Inflammatory macrophage (primary cell): Measurements from ENCODE around the gene CD300A.

ENCODE experiments used
- DNase-seq, 2 donors: peaks; one replicate each; pipeline ENCODE4 v3.0.0-alpha.2; 2020 to 2022
- total RNA-seq, 18 experiments: gene quantifications; one replicate each; lab custom pipeline; 2026; ENCODE audit warnings: mixed read lengths in 6 of 18, inconsistent platforms in 2 of 18; lab: John Stamatoyannopoulos, UW

The CD300A gene
- total RNA-seq = 5.3 to 129 (median 44.4) reads per million in 18 experiments

- DNase-seq = peak; percentile 62 to 79
These were observed at the start of gene CD300A for GRCh38 chr17:74466111-74466827. CD300A (plus strand) TSS chr17:74466634; CDS start chr17:74466704, 70 bp downstream.

DNA sequence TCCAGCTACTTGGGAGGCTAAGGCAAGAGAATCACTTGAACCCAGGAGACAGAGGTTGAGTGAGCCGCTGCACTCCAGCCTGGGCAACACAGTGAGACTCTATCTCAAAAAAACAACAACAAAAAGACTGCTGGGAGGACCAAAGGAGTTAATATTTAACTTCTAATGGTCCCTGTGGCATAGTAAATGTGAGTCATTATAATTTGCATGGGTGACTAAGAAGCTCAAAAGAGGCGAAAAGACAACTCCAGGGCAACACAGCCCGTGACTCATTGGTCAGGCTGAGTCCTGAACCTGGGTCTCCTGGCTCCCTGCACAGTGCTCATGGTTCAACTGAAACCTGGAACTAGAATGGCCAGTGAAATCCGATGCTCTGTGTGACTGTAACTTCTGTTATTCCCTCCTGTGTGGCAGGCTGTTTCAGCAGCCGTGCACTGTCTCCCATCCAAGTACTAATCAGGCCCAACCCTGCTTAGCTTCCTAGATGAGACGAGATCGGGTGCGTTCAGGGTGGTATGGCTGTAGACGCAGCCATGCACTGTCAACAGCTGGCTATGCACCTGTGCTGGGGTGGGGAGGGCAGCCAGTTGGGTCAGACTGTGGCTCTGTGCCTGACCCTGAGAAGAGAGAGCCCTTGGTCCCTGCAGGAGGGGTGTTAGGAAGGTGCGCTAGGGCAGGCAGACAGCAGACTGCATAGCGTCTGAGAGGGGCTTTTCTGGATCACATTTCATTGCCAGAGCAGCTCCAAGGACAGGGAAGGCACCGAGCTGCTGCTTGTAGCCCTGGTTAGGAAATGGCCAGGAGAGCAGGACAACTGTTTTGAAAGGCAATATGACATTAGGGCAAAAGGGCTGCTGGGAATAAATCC lies 49.0 kb upstream of the CD300A start:
- DNase-seq = peak; percentile 32 to 53

DNA sequence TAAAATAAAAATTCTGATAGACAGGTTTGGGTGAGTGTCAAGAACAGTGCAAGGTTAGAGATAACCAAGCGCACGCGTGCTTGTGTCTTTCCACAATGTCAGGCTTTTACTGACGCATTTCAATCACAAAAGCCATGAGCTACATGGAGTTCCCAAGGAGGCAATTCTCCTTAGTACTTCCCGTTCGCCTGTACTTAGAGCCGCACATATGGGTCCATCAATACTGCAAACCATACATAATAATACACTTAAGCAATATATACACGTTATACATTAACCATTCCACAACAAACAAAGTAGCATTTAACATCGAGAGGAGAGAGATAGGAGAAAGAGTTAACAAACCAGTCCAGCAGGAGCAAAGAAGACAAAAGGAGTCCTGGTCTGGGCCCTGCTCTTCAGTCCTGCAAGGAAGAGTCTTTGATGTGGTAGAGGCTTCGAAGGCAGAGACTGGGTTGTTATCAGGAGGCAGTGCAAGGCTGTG lies 46.5 kb upstream of the CD300A start:
- DNase-seq = no peak

DNA sequence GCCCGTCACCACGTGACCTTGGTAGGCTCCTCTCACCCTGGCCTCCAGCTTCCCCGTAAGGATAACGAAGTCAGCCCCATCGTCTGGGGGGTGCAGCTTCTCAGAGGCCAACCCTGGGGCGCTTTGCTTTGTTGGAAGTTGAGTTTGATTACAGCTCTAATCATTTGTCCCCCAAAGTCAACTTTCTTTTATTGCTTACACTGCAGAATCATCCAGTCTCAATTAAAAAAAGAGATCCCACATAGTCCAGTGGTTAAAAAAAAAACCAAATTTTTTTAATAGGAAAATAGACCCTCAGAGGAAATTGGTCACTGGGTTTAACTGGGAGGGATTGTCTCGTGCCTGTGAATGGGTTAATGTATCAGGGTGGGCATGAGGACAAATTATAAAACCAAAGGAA lies 42.3 kb upstream of the CD300A start:
- no peak for DNase-seq

DNA sequence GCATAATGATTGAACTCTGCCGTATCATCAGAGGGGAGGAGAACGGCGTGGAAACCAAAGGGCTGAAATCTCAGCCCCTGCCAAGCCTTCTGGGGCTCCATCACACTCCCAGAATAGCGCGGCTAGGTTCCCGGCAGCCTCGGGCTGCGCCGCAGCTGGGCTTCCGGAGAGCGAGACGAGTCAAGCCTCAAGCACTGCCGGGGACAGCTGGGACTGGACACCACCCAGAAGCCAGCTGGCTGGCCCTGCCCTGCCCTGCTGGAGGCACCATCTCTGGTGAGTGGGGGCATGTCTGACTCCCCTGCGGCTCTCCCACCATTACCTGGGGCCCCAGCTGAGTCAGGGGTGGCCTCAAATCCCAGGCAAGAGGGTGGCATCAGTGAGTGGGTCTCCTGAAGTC lies 41.8 kb upstream of the CD300A start:
- no peak for DNase-seq

GRCh38 chr17:74426551-74427047 lies 39.8 kb upstream of the CD300A start:
- peak in 1 of 2 donors; percentile 18 for DNase-seq

DNA sequence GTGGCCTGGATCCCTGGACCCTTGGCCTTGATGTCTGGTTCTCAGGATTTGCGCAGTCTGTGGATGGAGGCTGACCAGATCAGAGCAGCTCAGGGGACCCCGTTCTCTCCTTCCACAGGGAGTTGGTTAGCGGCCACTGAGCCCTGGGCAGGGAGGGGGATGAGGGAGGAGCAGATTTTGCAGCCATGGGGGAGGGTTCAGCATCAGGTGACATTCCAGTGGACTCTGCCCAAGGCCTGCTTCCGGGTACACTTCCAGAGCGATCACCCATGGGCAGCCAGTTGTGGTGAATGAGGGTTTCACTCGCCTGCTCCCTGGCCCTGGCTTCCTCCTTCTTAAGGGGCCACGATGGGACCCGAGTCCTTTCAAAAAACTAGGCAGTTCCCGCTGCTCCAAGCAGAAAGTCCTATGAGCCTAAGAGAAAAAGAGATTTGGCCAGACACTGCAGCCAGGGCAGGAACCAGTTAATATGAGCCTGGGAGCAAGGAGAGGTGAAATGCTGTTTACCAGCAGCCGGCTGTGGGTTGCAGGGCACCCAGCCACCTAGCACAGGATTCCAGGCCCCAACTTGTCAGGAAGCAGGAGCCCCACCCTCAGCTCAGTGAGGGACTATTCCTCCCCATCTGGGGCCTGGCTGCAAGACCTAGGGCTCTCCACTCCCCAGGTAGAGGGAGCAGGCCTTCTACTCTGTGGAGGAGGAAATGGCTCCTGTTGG lies 39.2 kb upstream of the CD300A start:
- DNase-seq = no peak

GRCh38 chr17:74427763-74428153 lies 38.7 kb upstream of the CD300A start:
- DNase-seq = no peak

DNA sequence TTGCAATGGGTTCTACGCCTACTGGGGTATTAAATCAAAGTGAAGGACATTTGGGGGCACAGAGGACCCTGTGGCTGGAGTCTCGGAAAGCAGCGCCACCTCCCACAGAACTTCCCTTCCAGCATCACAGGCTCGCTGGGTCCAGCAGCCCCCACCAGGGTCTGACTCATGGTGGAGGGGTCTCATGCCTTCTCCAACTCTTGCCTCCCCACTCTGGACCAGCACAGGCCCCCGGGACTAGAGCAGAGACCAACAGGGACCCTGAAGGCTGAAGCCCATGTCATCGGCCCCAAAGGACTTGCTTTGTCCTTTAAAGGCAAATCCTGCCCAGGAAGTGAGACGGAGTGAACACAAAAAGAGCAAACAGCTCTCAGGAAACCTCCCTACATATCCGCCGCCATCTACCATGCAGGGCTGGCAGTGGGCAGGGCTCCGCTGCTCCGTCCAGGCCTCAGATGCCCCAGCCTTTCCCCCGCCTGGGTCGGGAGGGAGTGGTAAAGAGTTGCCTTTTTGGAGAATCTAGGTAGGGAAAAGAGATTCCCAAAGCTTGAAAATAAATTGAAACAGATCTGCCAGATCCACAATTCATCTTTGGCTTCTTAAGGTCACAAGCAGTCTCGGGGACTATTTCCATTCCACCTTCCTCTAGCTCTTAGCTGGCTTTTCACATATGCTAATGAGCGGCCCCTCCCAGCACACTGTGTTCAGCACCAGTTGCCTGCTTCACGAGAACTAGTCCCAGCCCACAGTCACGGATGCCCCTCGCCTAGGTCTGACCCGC lies 36.6 kb upstream of the CD300A start:
- DNase-seq = no peak

- DNase-seq = no peak
These were observed 36.1 kb upstream of the CD300A start for GRCh38 chr17:74430385-74430705.

- no peak for DNase-seq
These were observed 35.5 kb upstream of the CD300A start for GRCh38 chr17:74430706-74431567.

DNA sequence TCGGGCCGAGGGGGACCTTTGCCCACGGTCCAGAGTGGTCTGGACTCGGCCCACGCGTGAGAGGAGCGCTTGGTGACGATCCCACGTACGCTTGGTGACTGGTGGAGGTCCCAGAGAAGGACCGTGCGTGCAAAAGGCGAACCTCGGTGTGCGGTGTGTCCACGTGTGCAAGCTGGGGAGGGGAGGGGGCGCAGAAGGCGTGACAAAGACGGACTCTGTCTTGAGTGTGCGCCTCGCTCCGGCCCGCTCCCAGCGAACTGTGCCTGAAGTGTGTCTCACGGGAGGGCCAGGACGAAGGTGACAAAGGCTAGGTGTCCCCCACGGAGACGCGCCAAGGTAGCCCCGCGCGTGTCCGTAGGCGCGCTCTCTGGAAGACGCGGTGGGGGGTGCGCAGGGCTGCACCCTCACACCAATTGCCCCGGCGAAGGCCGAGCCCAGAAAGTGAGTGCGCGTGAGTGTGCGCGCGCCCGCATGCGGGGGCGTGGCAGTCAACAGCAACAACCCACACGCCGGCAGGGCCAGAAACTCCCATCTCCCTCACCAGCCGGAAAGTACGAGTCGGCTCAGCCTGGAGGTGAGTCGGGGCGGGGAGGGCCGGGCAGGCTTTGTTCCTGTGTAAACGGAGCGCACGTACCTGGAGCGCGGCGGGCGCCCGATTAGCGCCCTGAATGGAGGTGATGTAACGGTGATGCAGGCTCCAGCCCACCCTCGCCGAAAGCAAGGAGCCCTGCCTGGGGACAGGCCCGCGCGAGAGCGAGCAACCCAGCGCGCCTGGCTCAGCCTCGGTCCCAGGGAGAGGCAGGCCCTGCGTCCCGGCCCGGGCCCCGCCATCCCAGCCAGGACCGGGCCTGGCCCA lies 34.6 kb upstream of the CD300A start, which contains the start of gene GPRC5C:
Gene GPRC5C, plus strand, starts transcription at position 521 of the 856 bp plus-strand sequence. CDS start 7,689 bp downstream, outside the sequence.
- DNase-seq = peak in 1 of 2 donors; percentile 25

GRCh38 chr17:74432424-74432690 lies 34.1 kb upstream of the CD300A start:
- DNase-seq = no peak

DNA sequence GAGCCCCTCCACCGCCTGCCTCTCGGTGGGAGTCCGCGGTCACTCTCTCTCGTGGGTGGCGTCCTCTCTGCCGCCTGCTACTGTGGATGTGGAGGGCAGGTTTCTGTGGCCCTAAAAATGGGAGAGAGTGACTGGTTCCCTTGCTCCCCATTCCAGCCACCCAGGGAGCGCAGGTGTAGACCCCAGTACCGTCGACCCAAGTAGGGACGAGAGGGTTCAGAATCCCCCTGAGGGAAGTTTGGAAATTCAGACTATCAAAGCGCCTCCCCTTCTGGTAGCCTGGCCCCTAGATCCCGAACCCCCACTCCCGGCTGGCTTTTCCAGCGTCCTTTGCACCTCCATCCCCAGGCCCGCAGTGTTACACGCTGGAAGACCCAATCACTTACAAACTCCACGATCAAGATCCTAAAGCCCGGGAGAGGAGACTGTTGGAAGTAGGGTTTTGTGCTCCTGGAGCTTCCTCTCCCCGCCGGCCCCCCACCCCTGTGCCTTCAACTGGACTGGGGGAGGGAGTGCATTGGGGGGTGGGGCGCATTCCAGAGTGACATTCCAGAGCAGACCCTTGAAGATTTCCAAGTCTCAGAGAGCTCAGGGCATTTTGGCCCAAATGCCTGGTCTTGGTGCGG lies 33.6 kb upstream of the CD300A start:
- no peak for DNase-seq

DNA sequence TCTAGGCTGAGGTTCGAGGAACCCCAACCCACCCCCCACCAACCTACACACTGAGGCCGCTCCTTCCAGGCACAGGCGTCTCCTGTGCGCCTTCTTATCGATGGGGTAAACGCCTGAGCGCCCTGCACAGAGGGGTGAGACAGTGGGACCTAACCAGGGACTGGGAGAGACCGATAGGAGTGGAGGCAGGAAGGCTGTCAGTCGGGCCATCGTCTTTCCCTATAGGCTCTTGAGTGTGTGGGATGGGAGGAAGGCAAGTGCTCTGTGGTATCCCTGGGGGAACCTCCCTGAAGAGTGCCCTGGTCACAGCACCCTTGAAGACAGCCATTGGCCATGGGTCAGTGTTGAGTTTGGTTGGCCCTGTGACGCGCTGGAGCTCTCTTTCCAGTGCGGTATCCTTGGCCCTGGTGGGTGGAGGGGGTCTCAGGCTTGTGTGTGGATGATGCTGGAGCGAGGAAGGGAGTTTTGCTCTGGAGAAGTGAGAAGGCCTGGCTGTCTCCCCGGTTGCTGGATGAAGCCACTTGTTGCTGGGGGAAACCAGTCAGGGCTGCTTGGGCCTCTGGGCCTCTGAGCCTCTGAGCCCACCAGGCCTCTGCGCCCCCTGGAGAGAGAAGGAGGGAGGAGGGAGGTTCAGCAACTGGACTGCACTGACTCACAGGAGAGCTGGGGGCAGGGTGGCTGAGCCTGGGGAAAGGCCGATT lies 32.9 kb upstream of the CD300A start:
- no peak for DNase-seq

DNA sequence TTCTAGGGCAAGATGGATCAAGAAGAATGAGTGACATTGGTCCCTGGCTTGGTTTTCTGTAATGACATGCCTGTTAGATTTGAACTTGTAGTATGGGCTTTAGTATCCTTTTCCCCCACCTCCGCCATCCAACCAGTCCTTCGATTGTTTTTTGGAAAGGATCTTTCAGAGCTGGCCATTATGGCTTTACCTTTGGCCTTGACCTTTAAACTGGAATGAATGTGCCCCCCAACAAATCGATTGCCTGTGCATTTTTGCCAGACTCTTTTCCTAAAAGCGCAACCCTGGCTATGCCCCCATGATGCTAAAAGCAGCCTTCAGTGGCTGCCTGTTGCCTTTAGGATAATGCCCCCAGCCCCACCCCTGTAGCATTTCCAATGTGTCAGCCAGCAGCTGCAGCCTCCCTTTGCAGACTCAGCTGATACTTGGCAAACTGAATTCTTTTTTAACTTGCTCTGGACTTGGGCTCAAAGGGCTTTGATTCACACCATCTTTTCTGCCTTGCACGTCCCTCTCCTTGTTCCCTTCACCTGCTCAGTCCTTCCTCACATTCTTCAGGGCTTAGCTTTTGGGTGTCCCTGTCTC lies 30.6 kb upstream of the CD300A start:
- DNase-seq = no peak

GRCh38 chr17:74437702-74438101 lies 28.7 kb upstream of the CD300A start:
- peak; percentile 12 to 40 for DNase-seq

DNA sequence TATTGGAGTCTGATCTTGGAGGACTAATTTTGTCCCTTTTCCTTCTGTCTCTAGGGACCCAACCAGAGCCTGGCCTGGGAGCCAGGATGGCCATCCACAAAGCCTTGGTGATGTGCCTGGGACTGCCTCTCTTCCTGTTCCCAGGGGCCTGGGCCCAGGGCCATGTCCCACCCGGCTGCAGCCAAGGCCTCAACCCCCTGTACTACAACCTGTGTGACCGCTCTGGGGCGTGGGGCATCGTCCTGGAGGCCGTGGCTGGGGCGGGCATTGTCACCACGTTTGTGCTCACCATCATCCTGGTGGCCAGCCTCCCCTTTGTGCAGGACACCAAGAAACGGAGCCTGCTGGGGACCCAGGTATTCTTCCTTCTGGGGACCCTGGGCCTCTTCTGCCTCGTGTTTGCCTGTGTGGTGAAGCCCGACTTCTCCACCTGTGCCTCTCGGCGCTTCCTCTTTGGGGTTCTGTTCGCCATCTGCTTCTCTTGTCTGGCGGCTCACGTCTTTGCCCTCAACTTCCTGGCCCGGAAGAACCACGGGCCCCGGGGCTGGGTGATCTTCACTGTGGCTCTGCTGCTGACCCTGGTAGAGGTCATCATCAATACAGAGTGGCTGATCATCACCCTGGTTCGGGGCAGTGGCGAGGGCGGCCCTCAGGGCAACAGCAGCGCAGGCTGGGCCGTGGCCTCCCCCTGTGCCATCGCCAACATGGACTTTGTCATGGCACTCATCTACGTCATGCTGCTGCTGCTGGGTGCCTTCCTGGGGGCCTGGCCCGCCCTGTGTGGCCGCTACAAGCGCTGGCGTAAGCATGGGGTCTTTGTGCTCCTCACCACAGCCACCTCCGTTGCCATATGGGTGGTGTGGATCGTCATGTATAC lies 26.5 kb upstream of the CD300A start:
- no peak for DNase-seq
